Bronchial epithelial cell (primary cell): Measurements from ENCODE around the gene CD28. TPM values are rescaled to one million over a fixed set of nuclear protein-coding genes. Genes with fewer than 3 reads are reported as not detected.

Source experiments
- DNase-seq: peaks from one replicate; pipeline ENCODE4 v3.0.0-alpha.2; 2010; ENCODE audit warnings: low read depth
- FAIRE-seq: peaks from 2 replicates; lab custom pipeline; 2011; peaks lifted over from hg19 to GRCh38; lab: Jason Lieb, UNC
- H3K27me3 ChIP-seq: 2 replicates; pipeline ENCODE4 v1.5.1; 2011; ENCODE audit warnings: low read length; ENCODE audit not compliant: control insufficient read depth, insufficient read depth
- H3K36me3 ChIP-seq: 2 replicates; pipeline ENCODE4 v1.5.1; 2011; ENCODE audit warnings: low read length; ENCODE audit not compliant: control insufficient read depth, insufficient read depth
- H3K4me3 ChIP-seq: 2 replicates; pipeline ENCODE4 v1.5.1; 2011; ENCODE audit warnings: mild to moderate bottlenecking, low read depth, low read length, control low read depth
- total RNA-seq: library from RNA; depleted of rRNA; stranded (reverse); fragments of >200 nt; gene quantifications from 2 replicates; pipeline ENCODE4 v1.2.1, GENCODE V29; 2014
- TF ChIP-seq, protein P1 (sequence below): IDR thresholded peaks from 2 replicates; pipeline ENCODE4 v1.5.1; 2011; ENCODE audit warnings: mild to moderate bottlenecking, moderate library complexity, low read length, control low read depth, inconsistent platforms; ENCODE audit not compliant: insufficient read depth, severe bottlenecking

The CD28 gene
- total RNA-seq, 1 donor from 2014 or later, result not detected

DNA sequence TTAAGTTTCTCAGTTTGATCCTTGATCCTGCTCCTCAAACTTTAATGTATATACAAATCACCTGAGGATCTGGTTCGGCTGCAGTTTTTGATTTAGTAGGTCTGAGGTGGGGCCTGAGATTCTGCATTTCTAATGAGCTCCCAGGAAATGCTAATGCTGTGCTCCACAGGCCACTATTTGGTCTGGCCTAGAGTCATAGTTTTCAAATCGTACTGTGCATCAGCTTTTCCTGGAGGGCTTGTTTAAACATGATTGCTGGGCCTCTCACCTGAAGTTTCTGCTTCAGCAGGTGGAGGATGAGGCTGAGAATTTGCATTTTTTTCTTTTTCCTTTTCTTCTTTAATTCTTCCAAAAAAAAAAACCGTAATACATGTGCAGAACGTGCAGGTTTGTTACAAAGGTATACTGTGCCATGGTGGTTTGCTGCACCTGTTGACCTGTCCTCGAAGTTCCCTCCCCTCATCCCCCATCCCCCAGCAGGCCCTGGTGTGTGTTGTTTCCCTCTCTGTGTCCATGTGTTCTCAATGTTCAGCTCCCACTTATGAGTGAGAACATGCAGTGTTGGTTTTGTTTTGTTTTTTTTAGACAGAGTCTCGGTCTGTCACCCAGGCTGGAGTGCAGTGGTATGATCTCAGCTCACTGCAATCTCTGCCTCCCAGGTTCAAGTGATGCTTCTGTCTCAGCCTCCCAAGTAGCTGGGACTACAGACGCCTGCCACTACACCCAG lies 42.2 kb upstream of the CD28 start:
- no peaks in the 10 kb centered on the region for H3K36me3 ChIP-seq
- FAIRE-seq (no peak), DNase-seq (peak; percentile 81)
- TF ChIP-seq, protein P1, sequence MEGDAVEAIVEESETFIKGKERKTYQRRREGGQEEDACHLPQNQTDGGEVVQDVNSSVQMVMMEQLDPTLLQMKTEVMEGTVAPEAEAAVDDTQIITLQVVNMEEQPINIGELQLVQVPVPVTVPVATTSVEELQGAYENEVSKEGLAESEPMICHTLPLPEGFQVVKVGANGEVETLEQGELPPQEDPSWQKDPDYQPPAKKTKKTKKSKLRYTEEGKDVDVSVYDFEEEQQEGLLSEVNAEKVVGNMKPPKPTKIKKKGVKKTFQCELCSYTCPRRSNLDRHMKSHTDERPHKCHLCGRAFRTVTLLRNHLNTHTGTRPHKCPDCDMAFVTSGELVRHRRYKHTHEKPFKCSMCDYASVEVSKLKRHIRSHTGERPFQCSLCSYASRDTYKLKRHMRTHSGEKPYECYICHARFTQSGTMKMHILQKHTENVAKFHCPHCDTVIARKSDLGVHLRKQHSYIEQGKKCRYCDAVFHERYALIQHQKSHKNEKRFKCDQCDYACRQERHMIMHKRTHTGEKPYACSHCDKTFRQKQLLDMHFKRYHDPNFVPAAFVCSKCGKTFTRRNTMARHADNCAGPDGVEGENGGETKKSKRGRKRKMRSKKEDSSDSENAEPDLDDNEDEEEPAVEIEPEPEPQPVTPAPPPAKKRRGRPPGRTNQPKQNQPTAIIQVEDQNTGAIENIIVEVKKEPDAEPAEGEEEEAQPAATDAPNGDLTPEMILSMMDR, result no peak
- H3K27me3 ChIP-seq, result no peaks in the 10 kb centered on the region
- H3K4me3 ChIP-seq, result no peak overlapping the region

DNA sequence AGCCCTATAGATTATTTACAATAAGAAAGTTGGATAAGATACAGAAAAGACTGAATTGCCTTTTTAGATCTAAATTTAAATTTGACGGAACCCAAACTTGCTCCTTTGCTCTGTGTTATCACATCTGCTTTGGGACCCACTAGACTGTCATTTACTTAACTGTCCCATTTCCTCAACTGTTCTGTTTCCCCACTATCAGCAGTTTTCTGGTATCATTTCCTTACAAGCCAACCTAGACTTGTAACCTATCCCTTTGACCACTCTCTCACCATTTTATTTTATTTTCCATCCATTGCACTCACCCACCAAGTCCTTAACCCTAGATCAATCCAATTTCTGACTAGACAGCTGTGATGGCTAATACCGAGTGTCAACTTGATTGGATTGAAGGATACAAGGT lies 38.6 kb upstream of the CD28 start:
- no peaks in the 10 kb centered on the region for H3K36me3 ChIP-seq
- no peak for FAIRE-seq
- H3K4me3 ChIP-seq, result no peak overlapping the region
- H3K27me3 ChIP-seq, result no peaks in the 10 kb centered on the region
- TF ChIP-seq, protein P1, result no peak
- no peak for DNase-seq

DNA sequence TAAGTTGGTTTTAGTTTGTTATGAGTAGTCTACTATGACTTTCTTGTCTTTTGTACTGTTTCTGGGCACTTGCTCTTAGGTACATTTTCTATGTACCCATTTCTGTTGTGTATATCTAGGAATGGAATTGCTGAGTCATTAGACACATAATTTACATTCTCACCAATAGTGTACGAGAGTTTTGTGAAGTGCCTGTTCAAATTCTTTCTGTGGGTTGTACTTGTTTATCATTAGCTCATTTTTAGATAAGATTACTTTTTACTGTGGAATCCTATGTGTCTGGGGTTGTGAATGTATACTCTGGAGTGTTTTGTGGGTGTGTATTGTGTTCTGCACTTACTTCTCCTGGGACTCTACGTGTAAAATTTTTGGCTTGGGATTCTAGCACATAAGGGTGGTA lies 36.6 kb upstream of the CD28 start:
- DNase-seq, result peak; percentile 71
- Histone ChIP-seq H3K36me3 (no peaks in the 10 kb centered on the region), H3K27me3 (no peaks in the 10 kb centered on the region), H3K4me3 (no peak overlapping the region)
- FAIRE-seq, result no peak
- TF ChIP-seq, protein P1, result no peak

DNA sequence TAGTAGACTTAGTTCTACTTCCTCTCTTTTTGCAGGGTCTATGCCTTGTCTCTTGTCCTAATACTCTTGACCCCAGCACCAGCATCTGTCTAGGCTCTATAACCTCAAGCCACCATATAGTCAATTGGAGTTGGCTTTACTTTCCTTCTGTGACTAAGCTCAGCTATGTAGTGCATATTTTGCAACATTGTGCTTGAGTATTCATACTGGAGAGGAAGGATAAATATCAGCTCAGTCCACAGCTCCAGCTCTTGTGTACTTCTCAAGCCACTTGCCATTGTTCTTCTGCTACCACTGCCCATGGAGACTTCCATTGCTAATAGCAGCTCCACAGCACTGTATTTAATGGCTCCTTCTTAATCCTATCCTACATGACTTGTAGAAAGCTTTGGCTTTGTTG lies 35.5 kb upstream of the CD28 start:
- FAIRE-seq, result peak; percentile 55
- TF ChIP-seq, protein P1, result no peak

DNA sequence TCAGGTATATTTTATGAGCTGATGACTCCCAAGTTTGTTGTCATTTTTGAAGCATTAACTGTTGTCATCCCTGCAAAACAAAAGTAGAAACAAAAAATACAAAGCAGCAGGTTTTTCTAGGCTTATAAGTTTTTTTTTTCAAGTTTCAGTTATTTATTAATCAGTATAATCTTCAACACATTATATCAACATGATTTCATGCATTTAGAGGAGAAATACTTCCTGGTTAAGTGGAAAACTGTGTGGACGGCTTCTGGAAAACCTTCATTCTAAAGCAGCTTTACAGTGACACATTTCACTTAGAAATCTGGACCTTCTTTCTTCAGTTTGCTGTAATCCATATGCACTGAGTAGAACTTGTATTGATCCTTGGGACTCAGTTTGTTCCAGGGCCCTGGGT lies 34.6 kb upstream of the CD28 start:
- TF ChIP-seq, protein P1, result no peak
- Histone ChIP-seq H3K4me3 (no peak overlapping the region), H3K27me3 (no peaks in the 10 kb centered on the region), H3K36me3 (no peaks in the 10 kb centered on the region)
- no peak for FAIRE-seq
- no peak for DNase-seq

More for the DNA sequence above, 35.5 kb upstream of the CD28 start:
- Histone ChIP-seq H3K4me3 (no peak overlapping the region), H3K27me3 (no peaks in the 10 kb centered on the region), H3K36me3 (no peaks in the 10 kb centered on the region)
- DNase-seq, result peak; percentile 65

DNA sequence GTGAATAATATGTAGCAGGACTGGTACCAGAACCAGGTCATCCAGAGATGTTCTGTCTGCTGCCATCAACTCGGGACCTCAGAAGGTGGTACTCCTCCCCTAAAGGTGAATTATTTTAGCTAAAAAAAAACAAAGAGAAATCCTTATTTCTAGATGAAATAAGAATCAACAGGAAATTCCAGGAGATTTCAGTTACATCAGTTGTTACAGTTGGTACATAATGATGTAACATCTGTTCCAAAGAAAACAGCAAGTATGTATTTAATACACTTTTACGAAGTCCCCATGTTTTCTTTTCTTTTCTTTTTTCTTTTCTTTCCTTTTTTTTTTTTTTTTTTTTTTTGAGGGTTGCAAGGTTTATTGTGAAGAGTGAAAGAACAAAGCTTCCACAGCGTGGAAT lies 33.6 kb upstream of the CD28 start:
- DNase-seq (no peak), FAIRE-seq (no peak)
- Histone ChIP-seq H3K36me3 (no peaks in the 10 kb centered on the region), H3K27me3 (no peaks in the 10 kb centered on the region), H3K4me3 (no peak overlapping the region)
- TF ChIP-seq, protein P1, result no peak
